Stimulated activated CD8-positive, alpha-beta memory T cell treated with anti-CD3 and anti-CD28 coated beads, Interleukin-12 subunit alpha, Interleukin-12 subunit beta, amount 100 ng/mL, for 24 hours (primary cell): ENCODE data around the gene GPC5.
"Not testable (repeated sequence)": the region's sequence is repeated elsewhere in the genome, so short reads cannot be mapped to it uniquely, and the experiment has no call there.

Source experiments
- DNase-seq: peaks from one replicate; pipeline ENCODE4 v3.0.0-alpha.2; 2020; ENCODE audit errors: extremely low read depth

GPC5 gene

DNA sequence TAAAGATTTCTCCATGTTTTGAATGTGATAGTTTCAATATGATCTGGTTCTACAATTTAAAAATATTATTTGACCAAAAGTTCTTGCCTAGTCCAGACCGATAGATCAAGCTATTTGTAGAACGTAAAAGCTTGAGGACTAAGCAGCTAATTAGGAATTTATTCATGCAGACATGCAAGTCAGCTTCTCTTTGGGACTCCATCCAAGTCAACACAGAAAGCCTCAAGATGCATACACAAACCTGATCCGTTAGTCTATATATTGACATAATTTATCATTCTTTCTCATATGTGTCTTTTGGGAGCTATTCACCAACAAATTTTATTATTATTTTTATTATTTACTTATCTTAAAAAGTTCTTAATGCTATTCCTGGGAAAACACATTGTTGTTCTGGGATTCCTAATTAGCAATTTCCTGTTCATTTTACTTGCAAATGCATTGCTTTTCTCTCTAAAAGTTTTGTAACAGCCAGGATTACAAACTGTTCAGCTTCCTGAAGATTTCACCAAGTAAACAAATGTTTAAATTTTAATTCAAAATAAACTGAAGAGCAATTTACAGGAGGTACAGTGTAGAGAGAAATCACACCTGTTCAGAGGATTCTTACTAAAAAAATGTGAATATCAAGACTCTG, 375.3 kb downstream of the GPC5 start:
- DNase-seq, result no peak

DNA sequence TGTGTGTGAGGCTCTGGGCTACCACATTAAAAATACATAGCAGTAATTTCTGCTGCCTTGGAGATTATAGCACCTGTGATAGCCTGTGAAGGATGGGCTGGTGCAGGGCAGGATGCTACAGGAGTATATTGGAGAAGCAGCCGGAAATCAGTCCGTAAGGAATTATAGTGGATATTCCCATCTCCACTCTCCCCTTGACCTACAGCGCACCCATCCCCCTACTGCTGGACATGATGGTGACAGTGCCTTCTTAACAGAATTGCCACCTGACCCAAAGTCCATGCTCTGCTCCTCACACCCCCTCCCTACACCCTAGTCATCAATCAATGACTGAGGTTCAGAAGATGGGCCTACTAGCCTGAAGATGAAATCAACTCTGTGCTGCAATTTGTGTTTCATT, 376.0 kb downstream of the GPC5 start:
- DNase-seq, result no peak

GRCh38 chr13:91776611-91777193, 378.3 kb downstream of the GPC5 start:
- DNase-seq, result no peak

GRCh38 chr13:91778123-91778522, 379.7 kb downstream of the GPC5 start:
- no peak for DNase-seq

DNA sequence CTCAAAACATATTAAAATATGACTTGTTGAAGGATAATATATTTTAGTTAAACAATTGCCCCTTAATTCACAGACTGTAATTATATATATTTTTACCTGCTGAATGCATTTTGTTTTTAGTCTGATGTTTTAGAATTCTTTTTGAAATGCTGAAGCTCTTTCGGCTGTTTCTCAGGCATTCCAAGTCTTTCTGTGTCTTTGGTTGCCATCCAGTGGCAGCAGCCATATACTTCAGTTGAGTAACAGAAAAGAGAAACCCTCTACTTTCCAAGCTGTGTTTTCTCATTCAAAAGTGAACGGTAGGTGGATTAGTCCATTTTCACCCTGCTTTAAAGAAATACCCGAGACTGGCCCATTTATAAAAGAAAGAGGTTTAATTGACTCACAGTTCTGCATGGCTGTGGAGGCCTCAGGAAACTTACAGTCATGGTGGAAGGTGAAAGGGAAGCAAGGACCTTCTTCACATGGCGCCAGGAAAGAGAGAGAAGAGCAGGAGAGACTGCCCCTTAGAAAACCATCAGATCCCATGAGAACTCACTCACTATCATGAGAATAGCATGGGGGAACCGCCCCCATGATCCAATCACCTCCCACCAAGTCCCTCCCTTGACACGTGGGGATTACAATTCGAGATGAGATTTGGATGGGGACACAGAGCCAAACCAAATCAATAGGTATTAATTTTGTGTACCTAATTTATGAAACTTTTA, 383.7 kb downstream of the GPC5 start:
- DNase-seq, result not testable (repeated sequence)

GRCh38 chr13:91785431-91786119, 387.2 kb downstream of the GPC5 start:
- DNase-seq, result no peak

- no peak for DNase-seq
These were observed 393.6 kb downstream of the GPC5 start for GRCh38 chr13:91792054-91792453.

GRCh38 chr13:91797567-91797966, 399.1 kb downstream of the GPC5 start:
- DNase-seq, result no peak

- not testable (repeated sequence) for DNase-seq
These were observed 399.9 kb downstream of the GPC5 start for GRCh38 chr13:91798338-91798737.

GRCh38 chr13:91801772-91802171, 403.4 kb downstream of the GPC5 start:
- not testable (repeated sequence) for DNase-seq

- DNase-seq, result no peak
These were observed 404.5 kb downstream of the GPC5 start for GRCh38 chr13:91802957-91803356.

DNA sequence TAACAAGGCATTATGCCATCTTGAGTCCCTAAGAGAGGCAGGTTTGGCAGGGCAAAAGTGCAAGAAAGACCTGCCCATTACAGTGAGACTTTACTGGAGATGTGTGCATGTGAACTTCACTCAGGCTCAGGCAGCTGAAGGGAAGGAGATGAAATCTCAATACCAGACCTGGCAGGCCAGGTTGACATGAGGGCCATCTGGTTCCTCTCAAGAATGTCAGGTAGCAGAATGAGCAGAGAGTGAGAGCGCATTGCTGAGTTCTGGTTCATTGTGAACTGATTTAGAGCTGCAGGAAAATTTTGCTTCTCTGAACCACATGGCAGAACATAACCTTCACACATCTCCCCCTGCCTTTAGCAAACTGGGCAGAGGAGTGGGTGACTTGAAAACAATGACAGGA, 406.3 kb downstream of the GPC5 start:
- no peak for DNase-seq

DNA sequence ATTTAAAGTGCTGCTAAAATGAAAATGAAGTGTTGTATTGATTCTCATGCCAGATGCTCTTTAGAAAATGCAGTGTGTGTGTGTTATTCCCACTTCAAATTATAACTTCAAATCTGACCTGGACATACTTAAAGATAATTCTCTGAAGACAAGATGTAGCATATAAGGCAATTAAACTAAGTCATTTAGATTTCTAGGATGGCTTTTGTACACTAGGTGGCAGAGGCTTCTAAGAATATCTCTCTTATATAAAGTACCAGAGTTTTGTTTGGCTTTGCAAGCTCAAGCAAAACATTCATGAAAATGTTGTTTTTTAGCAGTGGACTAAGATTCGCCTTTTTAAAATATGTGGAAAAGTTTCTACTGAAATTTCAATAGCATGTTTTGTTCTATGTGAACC, 407.2 kb downstream of the GPC5 start:
- no peak for DNase-seq

DNA sequence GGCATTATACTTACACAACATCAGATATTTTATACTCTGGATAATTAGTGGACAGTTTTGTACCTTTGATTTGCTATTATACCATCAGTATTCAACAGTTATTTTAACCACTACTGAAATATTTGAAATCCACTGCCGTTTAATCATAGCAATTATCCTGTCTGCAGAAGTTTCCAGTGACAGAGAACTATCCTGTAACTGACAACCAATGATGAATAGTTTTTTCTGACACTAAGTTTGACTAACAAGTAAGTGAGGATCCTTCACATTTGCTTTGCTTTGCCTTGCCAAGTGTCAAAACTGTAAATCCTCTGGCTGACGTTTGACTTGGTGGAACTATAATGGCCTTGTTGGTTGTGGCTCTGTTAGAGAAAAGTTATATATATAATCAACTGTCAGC, 410.7 kb downstream of the GPC5 start:
- no peak for DNase-seq

GRCh38 chr13:91813253-91813652, 414.8 kb downstream of the GPC5 start:
- DNase-seq, result no peak

- DNase-seq, result no peak
These were observed 417.9 kb downstream of the GPC5 start for GRCh38 chr13:91816263-91816807.

DNA sequence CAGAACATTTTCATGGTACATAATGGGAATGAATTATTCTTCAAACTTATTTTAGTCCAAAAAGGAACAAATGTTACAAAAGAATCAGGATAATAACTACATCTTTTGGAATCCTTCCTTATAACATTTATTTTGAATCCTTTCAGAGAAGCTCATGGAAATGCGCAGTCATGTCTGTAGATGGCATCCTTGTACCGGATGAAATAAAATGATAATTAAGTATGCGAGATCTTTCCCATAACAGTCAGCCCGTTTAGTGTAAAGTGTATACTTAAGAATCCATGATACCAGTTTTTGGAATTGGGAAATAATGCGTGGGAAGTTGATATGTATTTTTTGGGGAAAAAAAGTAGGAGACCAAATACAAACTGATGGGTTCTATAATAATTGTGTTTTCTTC, 418.8 kb downstream of the GPC5 start:
- DNase-seq, result no peak

GRCh38 chr13:91824416-91824815, 426.0 kb downstream of the GPC5 start:
- no peak for DNase-seq

- DNase-seq, result no peak
These were observed 427.1 kb downstream of the GPC5 start for GRCh38 chr13:91825516-91825915.

- DNase-seq, result no peak
These were observed 438.1 kb downstream of the GPC5 start for GRCh38 chr13:91836553-91836952.

DNA sequence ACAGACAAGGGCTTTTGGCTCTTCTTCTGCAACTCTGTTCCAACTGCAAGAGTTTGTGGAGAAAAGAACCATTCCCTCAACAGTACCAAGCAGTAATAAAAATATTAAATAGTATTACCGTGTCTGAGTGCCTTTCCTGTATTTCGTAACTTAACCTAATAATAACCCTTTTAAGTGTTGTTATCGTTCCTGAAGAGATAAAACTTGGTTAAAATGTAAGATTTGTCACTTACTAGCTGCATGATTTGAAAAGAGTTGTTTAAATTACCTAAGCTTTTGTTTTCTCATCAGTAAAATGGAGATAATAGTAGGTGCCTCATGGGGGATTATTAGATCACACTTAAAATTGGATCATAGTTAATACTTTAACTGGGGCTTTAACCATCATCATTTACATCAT, 447.2 kb downstream of the GPC5 start:
- no peak for DNase-seq

- no peak for DNase-seq
These were observed 465.3 kb downstream of the GPC5 start for GRCh38 chr13:91863699-91864098.
